Measurements from ENCODE around the gene SPPL2B. TPM values are rescaled to one million over a fixed set of nuclear protein-coding genes. Genes with fewer than 3 reads are reported as not detected.

The SPPL2B gene
- total and polyA plus RNA-seq, 9 of the 15 experiments (the other 6 are each of a cell fraction or from before 2014, with no cell fraction given): 0.20 to 81.2 (median 15.1) TPM

- TF ChIP-seq RERE (CRISPR knock-in tag; IDR thresholded peaks at IDR 0.05; ENCODE audit: borderline replicate concordance) (no peak), SNRNP70 (optimal IDR thresholded peaks at IDR 0.05; ENCODE audit: low read depth, low read length) (no peak), DACH1 (IDR thresholded peaks at IDR 0.05; ENCODE audit: partially characterized antibody) (no peak), TGIF2 (CRISPR knock-in tag; IDR thresholded peaks at IDR 0.05) (no peak), EGR1 (conservative IDR thresholded peaks at IDR 0.05) (no peak), U2AF2 (optimal IDR thresholded peaks at IDR 0.05; ENCODE audit: low read depth, low read length) (no peak), ZKSCAN3 (CRISPR knock-in tag; IDR thresholded peaks at IDR 0.05) (no peak), KLF13 (tag; IDR thresholded peaks at IDR 0.05; ENCODE audit: borderline replicate concordance, low read depth) (peak; percentile 91), PML (IDR thresholded peaks at IDR 0.05; ENCODE audit: low read length) (0 out of 2 replicates have a peak, but pooled peaks have one; percentile 35)
- TF ChIP-seq, protein P1, sequence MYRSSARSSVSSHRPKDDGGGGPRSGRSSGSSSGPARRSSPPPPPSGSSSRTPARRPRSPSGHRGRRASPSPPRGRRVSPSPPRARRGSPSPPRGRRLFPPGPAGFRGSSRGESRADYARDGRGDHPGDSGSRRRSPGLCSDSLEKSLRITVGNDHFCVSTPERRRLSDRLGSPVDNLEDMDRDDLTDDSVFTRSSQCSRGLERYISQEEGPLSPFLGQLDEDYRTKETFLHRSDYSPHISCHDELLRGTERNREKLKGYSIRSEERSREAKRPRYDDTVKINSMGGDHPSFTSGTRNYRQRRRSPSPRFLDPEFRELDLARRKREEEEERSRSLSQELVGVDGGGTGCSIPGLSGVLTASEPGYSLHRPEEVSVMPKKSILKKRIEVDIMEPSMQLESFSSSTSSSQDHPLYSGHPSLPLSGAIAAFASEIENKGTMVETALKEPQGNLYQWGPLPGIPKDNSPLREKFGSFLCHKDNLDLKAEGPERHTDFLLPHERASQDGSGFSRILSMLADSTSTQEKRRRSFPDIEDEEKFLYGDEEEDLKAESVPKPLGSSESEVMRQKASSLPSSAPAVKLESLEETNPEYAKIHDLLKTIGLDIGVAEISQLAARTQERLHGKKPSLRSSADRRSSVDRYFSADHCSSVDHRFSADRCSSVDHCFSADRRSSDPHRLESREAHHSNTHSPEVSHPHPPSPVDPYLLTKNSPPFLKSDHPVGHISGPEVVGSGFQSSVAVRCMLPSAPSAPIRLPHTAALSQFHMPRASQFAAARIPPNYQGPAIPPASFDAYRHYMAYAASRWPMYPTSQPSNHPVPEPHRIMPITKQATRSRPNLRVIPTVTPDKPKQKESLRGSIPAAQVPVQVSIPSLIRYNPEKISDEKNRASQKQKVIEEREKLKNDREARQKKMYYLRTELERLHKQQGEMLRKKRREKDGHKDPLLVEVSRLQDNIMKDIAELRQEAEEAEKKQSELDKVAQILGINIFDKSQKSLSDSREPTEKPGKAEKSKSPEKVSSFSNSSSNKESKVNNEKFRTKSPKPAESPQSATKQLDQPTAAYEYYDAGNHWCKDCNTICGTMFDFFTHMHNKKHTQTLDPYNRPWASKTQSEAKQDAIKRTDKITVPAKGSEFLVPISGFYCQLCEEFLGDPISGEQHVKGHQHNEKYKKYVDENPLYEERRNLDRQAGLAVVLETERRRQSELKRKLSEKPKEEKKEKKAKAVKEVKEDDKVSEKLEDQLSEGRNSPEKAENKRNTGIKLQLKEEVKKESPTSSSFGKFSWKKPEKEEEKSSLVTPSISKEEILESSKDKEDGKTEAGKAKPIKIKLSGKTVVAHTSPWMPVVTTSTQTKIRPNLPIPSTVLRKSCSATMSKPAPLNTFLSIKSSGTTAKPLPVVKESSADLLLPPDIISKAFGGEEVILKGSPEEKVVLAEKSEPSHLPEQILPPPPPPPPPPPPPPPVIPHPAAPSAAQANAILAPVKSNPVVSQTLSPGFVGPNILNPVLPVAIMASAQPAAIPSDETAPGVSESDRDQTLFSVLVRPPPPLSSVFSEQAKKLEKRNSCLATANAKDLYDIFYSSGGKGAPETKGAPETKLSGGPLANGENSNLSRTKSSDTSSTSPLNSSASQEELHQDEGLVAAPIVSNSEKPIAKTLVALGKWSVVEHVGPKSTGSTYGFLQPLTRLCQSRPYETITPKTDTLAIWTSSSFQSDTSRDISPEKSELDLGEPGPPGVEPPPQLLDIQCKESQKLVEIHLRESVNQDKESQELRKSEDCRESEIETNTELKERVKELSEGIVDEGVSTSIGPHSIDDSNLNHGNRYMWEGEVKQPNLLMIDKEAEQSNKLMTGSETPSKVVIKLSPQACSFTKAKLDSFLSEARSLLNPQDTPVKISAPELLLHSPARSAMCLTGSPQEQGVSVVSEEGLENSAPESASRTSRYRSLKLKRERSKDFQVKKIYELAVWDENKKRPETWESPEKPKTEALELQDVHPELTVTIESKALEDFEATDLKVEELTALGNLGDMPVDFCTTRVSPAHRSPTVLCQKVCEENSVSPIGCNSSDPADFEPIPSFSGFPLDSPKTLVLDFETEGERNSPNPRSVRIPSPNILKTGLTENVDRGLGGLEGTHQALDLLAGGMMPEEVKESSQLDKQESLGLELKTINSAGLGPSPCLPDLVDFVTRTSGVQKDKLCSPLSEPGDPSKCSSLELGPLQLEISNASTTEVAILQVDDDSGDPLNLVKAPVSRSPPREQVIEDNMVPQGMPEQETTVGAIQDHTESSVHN (IDR thresholded peaks at IDR 0.05; ENCODE audit: borderline replicate concordance in 1 of 2, low read depth in 1 of 2): peak in 1 of 2 experiments; percentile 58; a peak in 1 of 4 replicates
- TF ChIP-seq, protein P2, sequence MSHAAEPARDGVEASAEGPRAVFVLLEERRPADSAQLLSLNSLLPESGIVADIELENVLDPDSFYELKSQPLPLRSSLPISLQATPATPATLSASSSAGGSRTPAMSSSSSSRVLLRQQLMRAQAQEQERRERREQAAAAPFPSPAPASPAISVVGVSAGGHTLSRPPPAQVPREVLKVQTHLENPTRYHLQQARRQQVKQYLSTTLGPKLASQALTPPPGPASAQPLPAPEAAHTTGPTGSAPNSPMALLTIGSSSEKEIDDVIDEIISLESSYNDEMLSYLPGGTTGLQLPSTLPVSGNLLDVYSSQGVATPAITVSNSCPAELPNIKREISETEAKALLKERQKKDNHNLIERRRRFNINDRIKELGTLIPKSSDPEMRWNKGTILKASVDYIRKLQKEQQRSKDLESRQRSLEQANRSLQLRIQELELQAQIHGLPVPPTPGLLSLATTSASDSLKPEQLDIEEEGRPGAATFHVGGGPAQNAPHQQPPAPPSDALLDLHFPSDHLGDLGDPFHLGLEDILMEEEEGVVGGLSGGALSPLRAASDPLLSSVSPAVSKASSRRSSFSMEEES (CRISPR knock-in tag; IDR thresholded peaks at IDR 0.05): no peak
These were observed 17.5 kb downstream of the SPPL2B start (continued) for GRCh38 chr19:2345794-2346663.

Data from K562 (cell line).